Urothelium cell line (cell line): ENCODE results near the gene NUP88.

Source experiments
- DNase-seq: peaks from one replicate; pipeline ENCODE4 v3.0.0; 2011; ENCODE audit warnings: low spot score, mixed read lengths
- FAIRE-seq: peaks from 2 replicates; lab custom pipeline; 2011; peaks lifted over from hg19 to GRCh38; lab: Jason Lieb, UNC

NUP88 gene

DNA sequence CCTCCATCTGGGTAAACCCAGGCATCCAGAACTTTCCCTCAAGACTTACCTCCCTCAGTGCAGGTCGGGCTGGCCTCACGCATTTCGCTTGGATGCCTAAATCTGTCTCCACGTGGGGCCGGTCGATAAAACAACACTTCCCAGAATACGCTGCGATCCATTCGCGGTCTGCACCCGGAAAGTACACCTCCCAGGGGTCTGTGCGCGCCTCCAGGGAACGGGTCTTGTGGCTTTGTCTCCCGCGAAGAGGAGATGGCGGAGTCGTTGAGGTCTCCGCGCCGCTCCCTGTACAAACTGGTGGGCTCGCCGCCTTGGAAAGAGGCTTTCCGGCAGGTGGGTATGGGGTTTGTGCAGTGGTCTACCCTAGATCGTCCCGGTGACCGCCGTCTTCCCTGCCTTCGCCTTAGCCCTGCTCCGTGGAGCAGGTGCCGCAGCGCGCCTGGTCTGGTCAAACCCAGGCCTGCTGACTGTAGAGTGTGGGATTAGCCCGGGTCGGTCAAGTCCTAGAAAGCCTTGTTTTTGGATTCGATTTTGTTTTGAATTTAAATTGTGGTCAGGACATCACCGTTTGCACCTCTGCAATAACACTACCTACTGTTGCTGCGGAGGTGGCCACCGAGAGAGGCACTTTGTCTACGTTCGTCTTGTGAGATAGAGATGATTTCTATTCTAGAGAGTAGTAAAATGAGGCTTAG lies 644 bp upstream of the NUP88 start, which contains the start of gene RPAIN:
TSS of gene RPAIN (plus strand) at position 224 of the 695 bp plus-strand sequence. CDS start at position 253, 29 bp downstream.
- peak; percentile 80 for DNase-seq
- FAIRE-seq = no peak

DNA sequence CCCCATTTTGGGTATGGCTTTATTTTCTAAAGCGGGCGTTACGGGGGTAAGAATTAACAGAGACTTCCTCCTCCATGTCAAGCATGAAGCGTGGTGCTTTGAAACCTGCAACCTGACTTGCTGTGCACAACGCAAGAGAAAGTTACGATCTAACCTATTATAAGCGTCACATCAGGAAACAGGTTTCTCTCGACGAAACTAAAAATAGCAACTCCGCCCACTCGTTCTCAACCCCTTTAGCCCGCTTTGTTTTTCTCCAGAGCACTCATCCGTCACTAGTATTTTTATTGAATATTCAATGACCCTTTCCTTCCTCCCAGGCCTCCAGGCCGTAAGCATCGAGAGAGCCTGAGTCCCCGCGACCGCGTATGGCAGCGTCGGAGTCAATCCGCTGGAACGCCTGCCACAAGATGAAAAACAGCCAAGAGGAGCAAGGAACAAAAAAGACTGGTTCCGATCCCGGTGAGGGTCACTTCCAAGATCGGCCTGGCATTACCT lies 555 bp downstream of the NUP88 start:
- no peak for DNase-seq
- FAIRE-seq = no peak

- no peak for FAIRE-seq
- DNase-seq = no peak
These were observed 2.6 kb downstream of the NUP88 start for GRCh38 chr17:5416901-5417300.

DNA sequence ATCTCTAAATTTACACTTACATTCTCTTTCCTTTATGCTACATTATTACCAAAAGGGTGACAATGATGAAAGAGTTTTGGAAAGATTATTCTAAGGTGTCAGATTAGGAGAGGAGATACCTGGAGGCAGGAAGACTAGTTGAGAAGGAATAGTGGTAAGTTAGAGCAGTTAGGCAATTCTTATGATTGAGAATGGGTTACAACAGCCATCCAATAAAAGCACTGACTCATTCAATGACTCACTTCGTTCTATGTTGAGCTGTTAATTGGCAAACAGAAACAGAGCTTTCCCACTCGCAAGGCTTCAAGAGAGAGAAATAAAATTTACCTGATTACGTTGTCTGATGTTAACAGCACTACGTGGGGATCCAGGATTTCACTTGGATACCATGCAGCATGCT lies 5.8 kb downstream of the NUP88 start:
- FAIRE-seq = no peak
- DNase-seq = peak; percentile 21

DNA sequence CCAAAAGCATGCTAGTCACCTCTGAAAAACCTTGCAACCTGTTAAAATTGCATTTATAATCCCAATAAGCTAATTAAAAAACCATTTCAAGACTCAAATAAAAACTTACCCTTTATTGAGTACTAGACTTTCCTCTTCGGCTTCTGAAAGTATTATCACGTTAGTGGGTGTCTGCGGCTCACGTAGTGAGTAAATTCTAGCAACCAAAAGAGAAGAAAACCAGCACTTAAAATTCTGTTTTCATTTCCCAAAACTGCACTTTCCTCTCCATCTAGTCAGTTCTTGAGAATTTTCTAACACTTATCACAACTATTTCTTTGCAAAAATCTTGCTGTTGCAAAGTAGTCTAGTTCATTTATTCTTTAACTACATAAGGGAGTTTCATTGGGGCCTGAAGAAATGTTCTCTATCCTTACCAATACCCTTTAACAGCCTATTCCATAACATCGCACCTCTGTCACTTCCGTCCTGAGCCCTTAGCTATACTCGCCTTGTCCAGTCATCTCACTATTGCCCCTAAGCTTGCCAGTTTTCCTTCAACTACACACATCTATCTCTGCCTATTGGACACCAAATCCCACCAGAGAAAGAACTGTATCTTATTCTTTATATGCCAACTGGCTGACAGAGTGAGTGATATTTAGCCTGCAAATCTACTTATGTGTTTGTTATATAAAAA lies 8.7 kb downstream of the NUP88 start:
- no peak for FAIRE-seq

GRCh38 chr17:5408186-5408585 lies 11.3 kb downstream of the NUP88 start:
- DNase-seq (no peak), FAIRE-seq (no peak)

More for the DNA sequence above, 8.7 kb downstream of the NUP88 start:
- DNase-seq = no peak

- no peak for FAIRE-seq
- DNase-seq = no peak
These were observed 14.1 kb downstream of the NUP88 start for GRCh38 chr17:5405400-5405799.

GRCh38 chr17:5399767-5400166 lies 19.7 kb downstream of the NUP88 start:
- FAIRE-seq (no peak), DNase-seq (no peak)

GRCh38 chr17:5396612-5397011 lies 22.9 kb downstream of the NUP88 start:
- FAIRE-seq (no peak), DNase-seq (no peak)

GRCh38 chr17:5391678-5392077 lies 27.8 kb downstream of the NUP88 start:
- DNase-seq (no peak), FAIRE-seq (no peak)

- FAIRE-seq (no peak), DNase-seq (no peak)
These were observed 37.9 kb downstream of the NUP88 start for GRCh38 chr17:5381542-5381941.

DNA sequence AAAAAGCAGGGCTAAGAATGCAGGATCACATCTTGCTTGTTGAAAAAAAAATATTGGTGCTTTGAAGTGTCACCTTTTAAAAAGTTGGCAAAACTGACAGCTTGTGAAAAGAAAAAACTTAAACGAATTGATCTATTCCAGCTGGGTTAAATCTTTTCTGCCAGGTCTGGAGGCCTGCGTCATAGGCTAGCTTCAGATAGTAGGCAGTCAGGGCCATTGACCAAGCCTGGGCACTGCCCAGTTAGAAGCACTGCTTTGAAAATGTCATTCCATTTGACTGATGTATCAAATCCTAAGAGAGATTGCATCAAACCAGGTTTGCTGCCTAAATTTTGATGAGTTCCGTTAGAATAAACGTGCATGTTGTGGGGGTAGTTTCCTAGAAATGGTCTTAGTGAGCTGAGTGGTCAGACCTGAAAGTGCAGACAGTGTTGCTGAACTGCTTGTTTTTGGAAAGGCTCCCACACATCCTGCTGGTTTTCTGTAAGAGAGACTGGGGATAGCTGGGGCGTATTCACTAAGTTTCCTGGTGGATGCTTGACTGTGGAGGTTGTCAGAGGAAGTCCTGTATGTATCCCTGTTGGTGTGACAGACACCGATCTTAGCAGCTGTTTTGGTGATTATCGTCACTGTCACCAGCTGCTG lies 38.8 kb downstream of the NUP88 start:
- FAIRE-seq = no peak
- no peak for DNase-seq

DNA sequence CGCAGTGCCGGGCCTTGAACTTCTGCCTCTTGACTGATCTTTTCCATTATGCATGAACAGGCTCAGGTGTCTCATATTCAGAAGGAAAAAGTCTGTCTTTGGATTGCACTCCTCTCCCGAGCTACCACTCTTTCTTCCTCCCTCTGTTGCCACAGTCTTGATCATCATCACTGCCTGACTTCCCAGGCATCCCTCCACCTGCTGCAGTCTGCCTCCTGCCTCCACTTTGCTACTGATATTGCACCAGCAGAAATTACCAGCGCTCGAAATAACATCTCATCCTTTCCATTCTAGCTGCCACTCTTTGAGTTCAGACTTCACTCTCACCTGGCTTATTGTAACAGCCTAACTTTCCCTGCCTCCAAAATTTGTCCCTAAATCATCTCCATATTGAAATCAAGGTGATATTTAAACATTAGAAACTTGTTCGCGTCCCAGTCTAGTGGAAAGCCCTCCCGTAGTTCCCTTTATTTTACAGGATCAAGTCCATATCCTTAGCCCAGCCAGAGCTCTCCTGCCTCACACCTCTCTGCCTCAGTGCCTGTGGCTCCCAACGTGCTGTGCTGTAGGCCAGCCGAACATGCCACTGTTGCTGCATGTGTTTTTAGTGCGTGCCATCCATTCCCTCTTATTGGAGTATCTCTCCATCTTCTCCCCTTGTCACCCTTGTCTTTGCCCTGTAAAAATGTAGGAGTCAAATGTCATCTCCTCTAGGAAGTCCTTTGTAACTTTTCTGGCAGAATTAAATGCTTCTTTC lies 39.9 kb downstream of the NUP88 start:
- DNase-seq (no peak), FAIRE-seq (no peak)

- no peak for DNase-seq
These were observed 40.8 kb downstream of the NUP88 start for GRCh38 chr17:5378566-5379207.

DNA sequence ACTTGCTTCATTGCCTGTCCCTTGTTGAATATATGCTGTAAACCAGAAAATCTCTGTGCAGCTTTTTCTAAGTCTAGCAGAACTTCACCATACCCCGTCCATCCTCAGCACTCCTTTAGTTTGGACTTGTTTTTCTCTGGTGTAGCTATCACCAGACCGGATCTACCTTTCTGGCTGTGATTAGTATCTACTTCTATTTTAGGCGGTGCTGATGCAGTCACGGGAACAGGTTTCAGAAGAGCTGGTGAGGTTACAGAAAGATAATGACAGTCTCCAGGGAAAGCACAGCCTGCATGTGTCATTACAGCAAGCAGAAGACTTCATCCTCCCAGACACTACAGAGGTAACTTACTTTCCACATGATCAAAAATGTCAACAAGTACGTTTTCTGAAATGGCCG lies 46.4 kb downstream of the NUP88 start:
- DNase-seq (no peak), FAIRE-seq (no peak)

More at GRCh38 chr17:5378566-5379207, 40.8 kb downstream of the NUP88 start:
- FAIRE-seq = no peak

DNA sequence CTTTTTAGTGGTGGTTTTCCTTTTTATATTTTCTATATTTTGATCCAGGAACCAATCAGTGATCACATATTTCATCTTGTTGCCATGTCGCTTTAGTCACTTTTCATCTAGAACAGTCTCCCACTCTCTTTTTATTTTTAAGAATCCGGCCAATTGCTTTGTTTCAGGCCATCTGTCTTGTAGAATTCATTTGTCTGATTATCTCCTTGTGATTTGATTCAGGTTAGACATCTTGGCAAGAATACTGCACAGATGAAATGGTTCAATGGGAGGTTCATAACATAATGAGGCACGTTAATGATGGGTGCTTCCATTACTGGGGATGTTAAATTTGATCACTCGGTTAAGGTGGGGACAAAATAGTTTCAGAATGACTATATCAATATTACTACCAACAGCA lies 49.1 kb downstream of the NUP88 start:
- no peak for FAIRE-seq
- no peak for DNase-seq

- FAIRE-seq (no peak), DNase-seq (no peak)
These were observed 53.6 kb downstream of the NUP88 start for GRCh38 chr17:5365831-5366230.

DNA sequence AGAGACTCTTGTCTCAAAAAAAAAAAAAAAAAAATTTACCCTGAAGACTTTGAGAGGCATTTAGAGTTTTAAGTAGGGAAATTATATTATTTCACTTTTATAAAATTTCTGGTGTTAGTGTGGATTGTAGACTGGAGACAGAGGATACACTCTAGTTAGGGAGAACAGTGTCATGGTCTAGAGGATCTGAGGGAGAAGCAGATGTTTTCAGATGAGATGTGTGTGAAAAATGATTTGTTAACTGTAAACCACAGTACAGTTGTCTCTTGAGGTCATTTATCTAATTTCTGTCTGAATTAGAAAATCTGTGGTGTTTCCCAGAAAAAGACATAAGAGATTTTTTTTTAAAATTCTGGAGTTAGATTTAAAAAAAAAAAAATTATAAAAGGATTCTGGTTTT lies 54.8 kb downstream of the NUP88 start:
- FAIRE-seq (no peak), DNase-seq (no peak)

DNA sequence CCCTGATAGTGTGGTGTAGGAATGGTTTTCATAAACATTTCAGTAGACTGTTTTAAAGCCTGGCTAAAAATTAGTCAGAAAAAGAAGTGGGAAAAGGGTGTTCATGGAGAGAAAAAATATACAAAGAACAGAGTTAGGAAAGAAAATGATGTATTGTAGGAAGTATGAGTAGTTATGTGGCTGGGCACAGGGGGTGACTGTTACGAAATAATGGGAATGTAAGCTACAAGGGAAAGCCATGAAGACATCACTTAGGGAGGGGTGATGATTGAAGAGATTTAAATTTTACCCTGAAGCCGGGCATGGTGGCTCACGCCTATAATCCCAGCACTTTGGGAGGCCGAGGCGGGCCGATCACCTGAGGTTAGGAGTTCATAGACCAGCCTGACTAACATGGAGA lies 55.3 kb downstream of the NUP88 start:
- FAIRE-seq (no peak), DNase-seq (no peak)

- FAIRE-seq (no peak), DNase-seq (no peak)
These were observed 57.2 kb downstream of the NUP88 start for GRCh38 chr17:5362162-5362811.
